CD4-positive, alpha-beta T cell treated with Interleukin-15 for 4 hours (primary cell): ENCODE data around the gene PCNX3.
"Not testable (repeated sequence)": the region's sequence is repeated elsewhere in the genome, so short reads cannot be mapped to it uniquely, and the experiment has no call there.

Source experiments
- DNase-seq: peaks from one replicate; pipeline ENCODE4 v3.0.0-alpha.2; 2020; ENCODE audit warnings: low spot score

The PCNX3 gene

GRCh38 chr11:65654375-65655349 lies 39.1 kb downstream of the PCNX3 start:
- no peak for DNase-seq

DNA sequence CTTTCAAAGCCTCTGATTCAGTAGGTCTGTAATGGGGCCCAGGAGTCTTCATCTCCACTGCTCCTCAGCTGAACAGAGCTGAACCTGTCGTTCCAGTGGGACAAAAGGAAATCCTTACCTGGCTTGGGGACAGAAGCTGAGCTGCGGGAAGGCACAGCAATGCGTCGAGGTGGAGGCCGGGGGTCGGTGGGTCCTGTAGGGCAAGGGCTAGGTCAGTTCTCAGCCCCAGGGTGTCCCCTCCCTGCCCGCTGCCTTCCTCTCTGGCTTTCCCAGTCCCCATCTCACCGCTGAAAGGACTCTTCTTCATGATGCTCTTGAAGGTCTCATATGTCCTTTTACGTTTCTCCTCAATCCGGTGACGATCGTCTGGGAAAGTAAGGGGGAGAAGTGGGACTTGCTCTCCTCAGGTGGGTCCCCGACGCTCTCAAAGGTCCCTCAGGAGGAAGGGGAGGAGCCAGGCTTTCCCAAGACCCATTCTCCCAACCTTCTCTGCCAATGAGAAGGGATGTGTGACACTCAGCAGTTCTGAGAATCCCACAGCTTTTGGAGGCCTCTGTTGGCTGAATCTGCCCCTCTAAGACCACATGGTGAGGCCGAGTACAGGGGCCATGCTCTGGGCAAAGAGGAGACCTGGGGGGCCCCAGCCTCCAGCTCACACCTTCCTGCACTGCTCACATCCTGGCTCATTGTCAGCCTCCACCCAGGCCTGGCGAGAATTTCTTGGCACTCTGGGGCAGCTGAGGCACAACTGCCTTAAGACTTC lies 40.2 kb downstream of the PCNX3 start:
- no peak for DNase-seq

DNA sequence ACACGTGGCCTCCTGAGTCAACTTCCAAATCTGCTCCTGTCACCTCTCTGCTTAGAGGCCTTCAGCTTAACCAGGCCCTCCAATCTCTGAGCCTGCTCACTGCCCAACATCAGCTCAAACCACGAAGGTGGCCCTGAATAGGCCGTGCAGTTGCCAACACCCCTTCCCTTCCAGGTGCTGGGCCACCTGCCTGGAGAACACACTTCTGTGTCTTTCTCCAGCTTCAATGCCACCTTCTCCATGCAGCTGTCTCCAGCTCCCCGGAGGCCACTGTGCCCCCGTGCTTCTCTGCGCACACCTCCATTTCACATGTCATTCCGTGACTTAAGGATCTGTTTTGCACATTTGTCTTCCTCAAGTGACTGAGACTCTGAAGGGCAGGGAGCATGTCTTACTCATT lies 41.9 kb downstream of the PCNX3 start:
- no peak for DNase-seq

GRCh38 chr11:65658174-65659021 lies 42.8 kb downstream of the PCNX3 start:
- no peak for DNase-seq

DNA sequence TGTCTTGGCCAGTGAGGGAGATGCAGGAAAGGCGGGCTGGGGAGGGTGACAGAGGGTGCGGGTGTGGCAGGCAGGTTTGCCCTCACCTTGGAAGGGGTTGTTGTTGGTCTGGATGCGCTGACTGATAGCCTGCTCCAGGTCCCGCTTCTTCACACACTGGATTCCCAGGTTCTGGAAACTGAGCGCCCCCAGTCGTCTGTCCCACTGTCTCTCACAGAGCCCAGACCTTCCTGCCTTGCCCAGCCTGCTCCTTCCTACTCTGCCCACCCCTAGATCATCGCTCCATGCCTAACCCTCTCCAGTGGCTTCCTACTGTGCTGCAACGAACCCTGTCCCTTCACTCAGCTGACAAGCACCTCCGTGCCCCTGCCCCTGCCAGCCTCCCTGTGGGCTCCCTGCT lies 44.5 kb downstream of the PCNX3 start:
- no peak for DNase-seq

GRCh38 chr11:65660908-65661307 lies 45.3 kb downstream of the PCNX3 start:
- DNase-seq = not testable (repeated sequence)

GRCh38 chr11:65661599-65662246 lies 46.1 kb downstream of the PCNX3 start:
- DNase-seq = no peak

GRCh38 chr11:65662247-65662798 lies 46.7 kb downstream of the PCNX3 start:
- no peak for DNase-seq

DNA sequence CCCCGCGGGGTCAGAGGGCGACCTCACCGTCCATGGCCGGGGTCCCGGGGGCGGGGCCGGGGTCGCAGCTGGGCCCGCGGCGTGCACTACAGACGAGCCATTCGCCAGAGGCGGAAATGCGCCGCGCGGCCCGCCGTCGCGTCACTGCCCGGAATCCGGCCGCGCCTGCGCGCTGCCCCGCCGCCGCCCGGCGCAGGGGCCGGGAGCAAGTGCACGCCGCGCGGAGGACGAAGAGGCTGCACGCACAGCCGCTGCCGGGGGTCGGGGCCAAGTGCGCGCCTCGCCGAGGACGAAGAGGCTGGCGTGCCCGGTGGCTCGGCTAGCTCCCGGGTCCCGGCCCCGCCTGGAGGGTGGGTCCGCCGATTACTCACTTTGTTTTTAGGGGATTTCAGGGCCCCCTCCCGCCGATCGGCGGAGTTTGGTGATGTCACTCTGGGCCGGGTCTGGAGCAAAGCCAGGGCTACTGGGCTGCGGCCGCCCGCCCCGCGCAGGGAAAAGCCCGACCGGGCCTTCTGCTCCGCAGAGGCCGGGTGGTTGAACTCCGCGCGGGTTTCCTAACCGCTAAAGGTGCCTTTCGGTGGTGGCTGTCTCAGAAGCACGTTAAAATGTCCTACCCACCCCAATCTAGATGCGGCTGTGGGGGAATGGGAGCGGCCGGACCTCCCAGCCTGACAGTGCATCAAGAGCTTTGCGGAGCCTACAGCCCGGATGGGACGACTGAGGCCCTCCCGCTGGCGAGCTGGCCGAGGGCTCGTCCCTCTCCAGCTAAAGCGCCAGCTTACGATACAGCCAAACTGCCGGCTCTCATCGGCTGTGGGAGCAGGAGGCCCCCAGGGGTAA lies 47.4 kb downstream of the PCNX3 start, which contains the start of gene RELA:
RELA (minus strand) TSS at position 118 of the 840 bp plus-strand sequence; CDS start at position 34, 84 bp downstream.
- peak; percentile 94 for DNase-seq

DNA sequence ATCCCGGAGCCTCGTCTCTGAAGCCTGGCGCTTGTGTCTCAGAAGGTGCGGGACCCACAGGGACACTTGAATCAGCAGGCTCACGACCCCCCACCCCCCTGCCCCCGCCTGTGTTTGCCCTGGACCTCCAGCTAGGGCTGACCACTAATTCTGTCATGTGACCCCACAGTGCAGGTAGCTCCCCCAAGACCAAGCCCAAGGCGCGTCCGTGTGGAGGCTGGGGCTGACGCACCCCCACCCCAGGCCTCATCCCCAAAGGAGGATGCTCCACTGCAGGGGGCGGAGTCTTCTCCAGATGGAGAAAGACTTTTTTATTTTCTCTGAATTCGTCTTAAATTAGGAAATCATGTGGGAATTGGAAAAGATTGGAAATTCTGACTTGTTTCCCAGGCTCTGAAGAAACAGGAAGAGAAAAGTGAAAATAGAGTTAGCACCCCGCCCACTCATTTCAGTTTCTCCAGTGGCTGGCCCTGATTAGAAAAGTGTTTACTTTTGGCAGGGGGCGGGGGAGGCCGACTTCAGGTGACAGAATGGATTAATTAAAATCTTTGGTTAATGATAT lies 48.1 kb downstream of the PCNX3 start:
- DNase-seq = peak; percentile 40

- no peak for DNase-seq
These were observed 56.7 kb downstream of the PCNX3 start for GRCh38 chr11:65672180-65672860.

DNA sequence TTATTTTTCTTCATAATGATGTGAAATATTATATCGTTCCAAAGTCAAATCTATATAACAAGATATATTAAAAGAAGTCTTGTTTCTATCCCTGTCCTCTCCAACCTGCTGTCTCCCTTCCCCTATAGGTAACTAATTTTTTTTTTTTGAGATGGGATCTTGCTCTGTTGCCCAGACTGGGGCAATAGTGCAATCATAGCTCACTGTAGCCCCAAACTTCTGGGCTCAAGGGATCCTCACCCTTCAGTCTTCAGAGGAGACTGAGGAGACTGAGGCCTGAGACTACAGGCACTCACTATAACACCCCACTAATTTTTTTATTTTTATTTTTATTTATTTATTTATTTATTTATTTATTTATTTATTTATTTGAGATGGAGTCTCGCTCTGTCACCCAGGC lies 57.4 kb downstream of the PCNX3 start:
- DNase-seq = no peak

- no peak for DNase-seq
These were observed 64.7 kb downstream of the PCNX3 start for GRCh38 chr11:65680192-65680743.

- DNase-seq = not testable (repeated sequence)
These were observed 67.9 kb downstream of the PCNX3 start for GRCh38 chr11:65683480-65683879.

DNA sequence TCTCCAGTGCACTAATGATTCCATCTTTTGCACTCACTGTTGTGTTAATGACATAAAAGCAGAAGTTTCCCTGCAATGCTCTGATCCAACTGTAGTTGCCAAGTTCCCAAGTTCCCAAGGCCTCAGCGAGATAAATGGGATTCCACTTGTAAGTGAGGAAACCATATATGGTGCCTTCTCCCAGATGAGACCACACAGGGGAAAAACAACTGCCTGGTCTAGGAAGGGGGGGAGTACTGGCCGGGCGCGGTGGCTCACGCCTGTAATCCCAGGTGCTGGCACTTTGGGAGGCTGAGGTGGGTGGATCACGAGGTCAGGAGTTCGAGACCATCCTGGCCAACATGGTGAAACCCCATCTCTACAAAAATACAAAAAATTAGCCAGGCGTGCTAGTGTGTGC lies 70.4 kb downstream of the PCNX3 start:
- DNase-seq = no peak
